ENCODE results near the gene GAS7.

GAS7 gene

DNA sequence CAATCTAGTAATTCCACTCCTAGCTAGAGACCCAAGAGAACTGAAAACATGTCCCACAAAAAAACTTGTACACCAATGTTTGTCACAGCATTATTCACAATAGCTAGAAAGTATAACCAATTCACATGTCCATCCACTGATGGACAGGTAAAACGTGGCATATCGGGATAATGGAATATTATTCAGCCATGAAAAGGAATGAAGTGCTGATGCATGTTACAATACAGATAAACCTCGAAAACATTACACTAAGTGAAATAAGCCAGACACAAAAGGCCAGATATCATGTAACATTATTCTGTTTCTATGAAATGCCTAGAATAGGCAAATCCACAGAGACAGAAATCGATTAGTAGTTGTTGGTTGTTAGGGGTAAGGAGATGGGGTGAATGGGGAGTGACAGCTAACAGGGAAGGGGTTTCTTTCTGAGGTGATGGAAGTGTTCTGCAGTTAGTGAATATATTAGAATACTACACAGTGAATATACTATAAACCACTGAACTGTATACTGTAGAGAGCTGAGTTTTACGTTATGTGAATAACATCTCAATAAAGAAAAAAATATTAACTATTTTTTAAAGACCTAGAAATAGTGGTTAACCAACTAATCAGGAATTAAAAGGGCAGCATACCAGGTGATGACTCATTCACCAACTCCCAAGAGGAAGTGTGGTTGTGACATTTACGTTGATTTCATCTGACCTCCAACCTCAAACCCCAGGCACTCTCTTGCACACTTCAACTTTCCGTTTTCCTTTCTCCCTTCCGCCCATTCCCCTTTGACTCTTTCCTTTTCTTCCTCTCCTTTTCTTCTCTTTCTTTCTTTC, 48.6 kb downstream of the GAS7 start:
- intact Hi-C loops (cut with DNase I): no loop called here

GRCh38 chr17:10147761-10148415, 50.5 kb downstream of the GAS7 start:
- intact Hi-C loops (cut with DNase I): no loop called here
- DNase-seq: no peak

More for the DNA sequence above, 48.6 kb downstream of the GAS7 start:
- no peak for DNase-seq

DNA sequence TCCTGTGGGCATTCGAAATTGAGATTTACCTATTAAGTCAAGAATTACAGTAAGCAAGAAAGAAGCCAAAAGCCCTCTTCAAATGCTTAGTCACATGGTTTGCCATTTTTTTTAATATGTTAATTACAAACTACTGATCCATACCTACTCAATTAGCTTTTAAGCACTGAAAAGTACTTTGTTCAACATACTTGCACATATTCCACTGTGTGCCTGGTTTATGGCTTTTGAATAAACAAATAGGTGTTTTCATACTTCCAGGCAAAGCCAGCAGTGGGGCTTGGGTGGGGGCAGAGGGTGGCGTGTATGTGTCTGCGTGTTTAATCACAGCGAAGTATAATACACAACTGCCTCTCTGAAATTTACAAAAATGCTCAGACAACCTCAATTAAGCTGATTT, 51.4 kb downstream of the GAS7 start:
- DNase-seq: no peak
- intact Hi-C loops (cut with DNase I): no loop called here

- no peak for DNase-seq
- intact Hi-C loops (cut with DNase I): no loop called here
These were observed 53.4 kb downstream of the GAS7 start for GRCh38 chr17:10144982-10145381.

DNA sequence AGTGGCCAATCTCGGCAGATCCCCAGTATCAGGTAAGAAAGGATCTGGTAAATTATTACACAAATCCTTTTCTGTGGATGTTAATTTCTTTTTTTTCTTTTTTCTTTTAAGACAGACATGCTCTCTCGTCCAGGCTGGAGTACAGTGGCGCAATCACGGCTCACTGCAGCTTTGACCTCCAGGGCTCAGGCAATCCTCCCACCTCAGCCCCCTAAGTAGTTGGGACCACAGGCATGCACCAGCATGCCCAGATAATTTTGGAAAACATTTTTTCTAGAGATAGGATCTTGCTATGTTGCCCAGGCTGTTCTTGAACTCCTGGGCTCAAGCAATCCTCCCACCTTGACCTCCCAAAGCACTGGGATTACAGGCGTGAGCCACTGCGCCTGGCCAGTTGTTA, 54.0 kb downstream of the GAS7 start:
- DNase-seq: no peak
- intact Hi-C loops (cut with DNase I): no loop called here

DNA sequence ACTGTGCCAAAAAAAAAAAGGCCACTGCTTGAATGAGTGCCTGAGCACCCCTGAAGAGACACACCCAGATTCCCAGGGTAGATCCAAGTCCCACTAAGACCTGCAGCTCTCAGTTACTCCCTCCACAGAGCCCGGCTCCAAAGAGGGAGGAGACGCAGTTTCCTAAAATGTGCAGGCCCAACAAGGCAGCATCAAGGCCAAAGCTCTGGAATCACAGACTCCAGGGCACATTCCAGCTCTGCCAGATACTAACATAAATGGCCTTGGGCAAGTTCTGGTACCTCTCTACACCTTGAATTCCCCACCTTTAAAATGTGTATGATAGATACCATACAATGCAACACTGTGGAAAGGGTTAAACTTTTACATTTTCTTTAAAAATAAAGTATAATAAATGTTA, 57.0 kb downstream of the GAS7 start:
- DNase-seq: no peak
- intact Hi-C loops (cut with DNase I): no loop called here

DNA sequence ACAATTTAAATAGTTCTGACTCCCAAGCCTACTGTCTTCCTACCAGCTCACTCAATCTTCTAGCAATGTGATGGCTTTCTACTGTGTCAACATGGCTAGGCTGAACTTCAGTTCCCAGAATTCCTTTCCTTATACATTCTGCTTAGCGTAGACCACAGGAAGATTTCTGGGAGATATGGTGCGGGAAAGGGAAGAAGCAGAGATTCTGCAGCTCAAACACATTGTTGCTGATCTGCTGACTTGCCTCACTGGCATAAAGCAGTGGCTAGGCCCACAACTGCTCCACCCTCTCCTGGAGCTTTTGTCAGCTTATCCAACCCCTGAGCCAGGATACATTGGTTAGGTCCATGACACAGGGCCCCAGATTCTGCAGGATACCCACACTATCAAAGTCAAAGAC, 58.8 kb downstream of the GAS7 start:
- no peak for DNase-seq
- intact Hi-C loops (cut with DNase I): no loop called here

GRCh38 chr17:10136258-10136981, 62.0 kb downstream of the GAS7 start:
- intact Hi-C loops (cut with DNase I): no loop called here
- no peak for DNase-seq

DNA sequence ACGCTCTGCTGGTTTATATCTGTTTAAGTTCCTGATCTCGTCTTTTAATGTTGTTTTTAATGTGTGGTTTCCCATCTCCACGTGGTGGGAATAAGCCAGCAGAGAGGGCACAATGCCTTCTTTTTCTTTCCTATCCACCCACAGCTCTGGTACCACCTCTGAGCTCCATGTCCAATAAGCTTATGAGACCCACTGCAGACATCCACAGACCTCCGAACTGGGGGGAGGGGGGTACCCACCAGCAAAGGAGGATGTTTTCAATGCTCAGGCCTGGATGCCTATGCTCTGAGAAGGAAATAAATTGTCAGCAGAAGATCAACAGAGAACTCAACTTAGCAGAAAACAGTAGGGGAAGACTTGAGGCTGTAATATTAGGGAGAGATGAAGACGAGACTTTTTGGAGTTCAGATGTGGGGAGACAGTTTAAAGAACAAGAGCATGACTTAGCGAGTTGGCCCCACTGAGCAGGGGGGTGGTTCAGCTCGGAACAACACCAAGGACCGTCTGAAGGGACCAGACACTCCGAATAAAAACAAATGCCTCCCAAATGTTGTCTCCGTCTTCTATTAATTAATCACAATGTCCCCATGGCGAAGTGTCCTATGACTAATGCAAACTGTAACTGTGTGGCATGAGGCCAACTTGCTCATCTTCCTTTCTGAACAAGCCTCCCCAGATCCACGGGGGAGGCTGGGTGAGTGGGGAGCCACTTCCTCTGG, 62.7 kb downstream of the GAS7 start:
- peak in 6 of 42 donors; percentile 27 to 63 (median 44) for DNase-seq
- intact Hi-C loops (cut with DNase I): no loop called here

DNA sequence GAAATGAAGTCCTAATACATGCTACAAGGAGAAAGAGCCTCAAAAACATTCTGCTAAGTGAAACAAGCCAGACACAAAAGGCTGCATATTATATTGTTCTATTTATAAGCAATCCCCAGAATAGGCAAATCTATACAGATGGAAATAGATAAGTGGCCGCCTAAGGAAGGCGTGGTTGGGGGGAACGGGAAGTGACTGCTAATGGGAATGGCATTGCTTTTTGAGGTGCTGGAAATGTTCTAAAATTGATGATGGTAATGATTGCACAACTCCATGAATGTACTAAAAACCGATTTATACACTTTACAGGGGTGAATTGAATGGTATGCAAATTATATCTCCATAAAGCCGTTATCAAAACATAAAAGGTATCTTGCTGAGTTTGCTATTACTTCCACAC, 67.7 kb downstream of the GAS7 start:
- intact Hi-C loops (cut with DNase I): no loop called here
- no peak for DNase-seq

- DNase-seq: no peak
- intact Hi-C loops (cut with DNase I): no loop called here
These were observed 68.1 kb downstream of the GAS7 start for GRCh38 chr17:10130263-10130662.

- intact Hi-C loops (cut with DNase I): loop anchor here (5.0 kb wide), 1 partner anchor 91 kb away; no protein-coding TSS in a partner anchor
- peak in 36 of 42 donors; percentile 27 to 87 (median 62) for DNase-seq
These were observed 70.5 kb downstream of the GAS7 start for GRCh38 chr17:10127819-10128425.

GRCh38 chr17:10126616-10127501, 71.5 kb downstream of the GAS7 start:
- intact Hi-C loops (cut with DNase I): loop anchor here (5.0 kb wide), 1 partner anchor 90 kb away; no protein-coding TSS in a partner anchor
- peak in 2 of 42 donors; percentile 23 to 33 for DNase-seq

DNA sequence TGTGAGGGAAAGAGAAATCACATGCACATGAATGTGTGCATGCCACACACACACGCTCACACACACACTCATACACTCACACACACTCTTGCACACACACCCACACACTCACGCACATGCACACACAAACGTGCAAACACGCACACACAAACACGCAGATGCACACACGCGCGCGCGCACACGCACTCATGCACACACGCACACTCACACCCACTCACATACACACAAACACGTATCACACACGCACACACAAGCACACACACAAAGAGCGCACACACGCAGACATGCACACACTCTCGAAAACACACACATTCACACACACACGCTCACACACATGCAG, 72.2 kb downstream of the GAS7 start:
- intact Hi-C loops (cut with DNase I): loop anchor here (5.0 kb wide), 1 partner anchor 89 kb away; no protein-coding TSS in a partner anchor
- no peak for DNase-seq

DNA sequence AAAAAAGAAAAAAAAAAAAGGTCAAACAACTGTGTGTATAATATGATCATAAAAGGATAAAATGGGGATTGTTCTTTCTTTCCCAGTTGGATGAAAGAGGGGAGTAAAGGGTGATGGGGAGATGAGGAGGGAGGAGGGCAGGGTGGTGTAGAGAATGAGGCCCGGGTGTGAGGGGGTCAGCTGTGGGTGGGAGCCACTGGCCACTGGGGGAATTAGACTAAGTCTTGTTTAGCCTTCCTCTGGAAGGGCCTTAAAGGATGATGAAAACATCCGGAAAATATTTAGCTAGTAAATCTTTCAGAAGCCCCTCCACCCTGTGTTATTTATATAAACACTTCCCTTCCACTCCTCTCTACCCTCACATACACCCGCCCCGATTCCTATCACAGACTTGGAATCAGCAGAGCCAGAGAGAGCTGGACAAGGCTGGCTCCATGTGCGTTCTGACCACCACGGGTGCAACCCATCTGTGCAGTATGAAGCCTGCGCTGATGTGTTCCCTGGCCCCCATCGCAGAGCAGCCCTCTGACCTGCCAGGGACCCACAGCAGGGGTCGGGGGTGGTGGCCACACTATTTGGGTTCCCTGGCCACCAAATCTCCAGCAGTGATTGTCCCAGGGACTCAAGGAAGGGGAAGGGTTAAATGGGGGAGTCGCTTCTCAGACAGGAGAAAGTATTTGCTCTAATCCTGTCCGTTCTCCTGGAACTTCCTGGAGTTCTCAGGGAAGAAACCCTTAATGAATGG, 72.7 kb downstream of the GAS7 start:
- intact Hi-C loops (cut with DNase I): loop anchor here (5.0 kb wide), 1 partner anchor 88 kb away; no protein-coding TSS in a partner anchor
- peak in 1 of 42 donors; percentile 27 for DNase-seq

DNA sequence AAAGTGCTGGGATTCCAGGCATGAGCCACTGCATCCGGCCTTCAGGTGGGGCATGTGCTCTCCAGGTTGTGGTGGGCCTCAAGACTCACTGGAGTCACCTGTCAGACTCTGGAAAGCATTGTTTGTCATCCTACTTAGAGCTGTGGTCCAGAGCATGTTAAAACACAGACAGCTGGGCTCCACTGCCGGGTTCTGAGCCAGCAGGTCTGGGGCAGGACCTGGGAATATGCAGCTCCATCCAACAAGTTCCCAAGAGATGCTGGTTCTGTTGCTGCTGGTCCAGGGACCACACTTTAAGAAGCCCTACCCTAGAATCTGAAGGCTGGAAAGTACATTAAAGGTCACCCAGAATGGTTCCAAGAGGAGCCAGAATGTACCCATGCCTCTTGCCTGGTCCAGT, 75.3 kb downstream of the GAS7 start:
- intact Hi-C loops (cut with DNase I): loop anchor here (5.0 kb wide), 1 partner anchor 71 kb away; no protein-coding TSS in a partner anchor
- DNase-seq: no peak

Data from head of caudate nucleus (tissue), 42 donors.